ENCODE results near the gene KDM4B.

- no peak for TF ChIP-seq POLR2AphosphoS5 (IDR thresholded peaks at IDR 0.05)
- no peak for TF ChIP-seq CTCF (IDR thresholded peaks at IDR 0.05)
These were observed 157.7 kb downstream of the KDM4B start for GRCh38 chr19:5126498-5127223.

All from gastroesophageal sphincter (tissue), 3 donors.